ENCODE results near the gene MTERF1.
"Not testable (repeated sequence)": the region's sequence is repeated elsewhere in the genome, so short reads cannot be mapped to it uniquely, and the experiment has no call there.

The MTERF1 gene

DNA sequence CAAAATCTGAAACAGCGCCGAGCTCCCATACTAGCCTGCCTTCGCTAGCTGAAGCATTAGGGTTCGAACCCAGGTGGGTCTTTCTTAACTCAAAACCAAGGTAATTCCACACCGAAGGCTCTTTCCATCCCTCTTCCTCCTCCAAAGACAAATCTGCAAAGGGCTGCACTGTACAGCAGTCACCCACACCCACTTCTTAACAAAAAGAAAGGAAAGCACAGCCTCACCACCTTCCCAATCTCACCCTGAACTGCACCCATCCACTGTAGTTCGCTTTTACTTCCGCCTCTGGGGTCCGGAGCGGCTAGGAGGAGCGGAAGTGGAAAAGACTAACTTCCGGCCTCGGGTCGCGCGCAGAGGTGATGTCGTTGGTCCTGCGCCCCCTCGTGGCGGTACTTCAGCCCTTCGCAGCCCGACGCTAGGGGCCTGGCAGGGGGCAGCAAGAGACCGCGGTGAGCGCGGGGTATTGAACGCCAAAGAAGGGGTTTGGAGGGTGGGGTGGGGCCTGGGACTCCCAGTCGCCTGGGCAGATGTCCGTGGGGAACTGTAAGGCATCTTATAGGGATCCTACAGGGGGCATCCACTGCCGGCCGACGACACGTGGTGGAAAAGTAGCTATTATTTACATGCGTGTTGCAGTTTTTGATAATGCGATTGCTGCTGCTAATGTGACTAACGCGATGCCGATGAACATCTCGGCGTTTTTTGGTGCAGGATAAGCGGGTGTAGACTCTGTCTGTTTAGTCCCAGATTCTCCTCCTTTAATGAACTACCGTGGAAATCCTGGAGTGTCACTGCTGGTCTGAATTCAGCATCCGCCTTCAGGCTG, at the start of gene MTERF1:
MTERF1 (minus strand) TSS at position 290 of the 829 bp plus-strand sequence. CDS start 619 bp downstream, outside the sequence.
- DNase-seq (ENCODE audit: low read depth, low spot score), result peak; percentile 98

GRCh38 chr7:91929463-91929862, 49.0 kb upstream of the MTERF1 start:
- no peak for DNase-seq (ENCODE audit: low read depth, low spot score)

DNA sequence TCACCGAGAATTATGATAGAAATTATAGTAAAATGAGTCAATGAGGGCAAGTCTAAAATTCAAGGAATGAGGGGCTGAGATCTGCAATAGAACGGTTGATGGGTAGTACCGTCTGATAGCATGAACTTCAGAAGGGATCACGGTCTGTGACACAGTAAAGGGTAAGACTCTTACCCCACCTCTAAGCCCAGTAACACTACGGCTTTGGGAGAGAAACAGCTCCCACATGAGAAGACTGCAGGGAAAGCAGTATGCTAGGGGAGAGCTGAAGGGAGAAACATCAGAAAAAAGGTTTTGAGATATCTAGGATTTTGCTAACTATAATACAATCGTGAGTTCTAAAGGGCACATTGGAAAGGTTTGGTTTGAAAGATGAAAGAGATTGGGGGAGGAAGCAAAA, 47.4 kb upstream of the MTERF1 start:
- no peak for DNase-seq (ENCODE audit: low read depth, low spot score)

DNA sequence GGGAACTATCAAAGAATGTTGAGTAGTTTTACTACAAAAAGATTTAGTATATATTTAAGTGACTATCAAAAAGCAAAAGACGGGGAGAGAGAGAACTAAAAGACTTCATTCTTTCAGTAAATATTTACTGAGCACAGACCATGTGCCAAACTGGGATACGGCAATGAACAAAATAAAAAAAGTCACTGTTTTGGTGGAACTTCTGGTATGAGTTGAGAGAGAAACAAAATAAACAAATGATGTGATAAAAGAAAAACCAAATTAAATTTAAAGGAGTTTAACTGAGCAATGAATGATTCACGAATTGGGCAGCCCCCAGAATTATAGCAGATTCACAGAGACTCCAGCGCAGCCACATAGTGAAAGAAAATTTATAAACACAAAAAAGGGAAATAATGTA, 42.4 kb upstream of the MTERF1 start:
- no peak for DNase-seq (ENCODE audit: low read depth, low spot score)

DNA sequence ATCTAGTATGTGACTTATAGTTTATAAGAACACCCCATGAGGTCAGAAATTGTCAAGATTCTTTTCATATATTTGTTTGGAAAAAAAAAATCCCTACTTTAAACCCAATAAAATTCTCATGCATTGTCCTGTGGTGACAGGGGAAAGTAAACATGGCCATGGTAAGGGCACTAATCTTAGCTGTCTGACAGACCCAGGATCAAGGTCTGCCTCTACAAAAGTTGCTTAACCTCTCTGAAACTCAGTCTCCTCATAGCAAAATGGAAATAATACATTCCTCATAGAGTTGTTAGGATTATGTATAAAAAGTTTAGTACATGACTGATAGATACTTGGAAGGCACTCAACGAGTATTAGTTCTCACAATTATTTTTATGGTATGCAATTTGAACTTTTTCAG, 37.9 kb upstream of the MTERF1 start:
- DNase-seq (ENCODE audit: low read depth, low spot score), result no peak

GRCh38 chr7:91916051-91916440, 35.5 kb upstream of the MTERF1 start:
- DNase-seq (ENCODE audit: low read depth, low spot score), result no peak

DNA sequence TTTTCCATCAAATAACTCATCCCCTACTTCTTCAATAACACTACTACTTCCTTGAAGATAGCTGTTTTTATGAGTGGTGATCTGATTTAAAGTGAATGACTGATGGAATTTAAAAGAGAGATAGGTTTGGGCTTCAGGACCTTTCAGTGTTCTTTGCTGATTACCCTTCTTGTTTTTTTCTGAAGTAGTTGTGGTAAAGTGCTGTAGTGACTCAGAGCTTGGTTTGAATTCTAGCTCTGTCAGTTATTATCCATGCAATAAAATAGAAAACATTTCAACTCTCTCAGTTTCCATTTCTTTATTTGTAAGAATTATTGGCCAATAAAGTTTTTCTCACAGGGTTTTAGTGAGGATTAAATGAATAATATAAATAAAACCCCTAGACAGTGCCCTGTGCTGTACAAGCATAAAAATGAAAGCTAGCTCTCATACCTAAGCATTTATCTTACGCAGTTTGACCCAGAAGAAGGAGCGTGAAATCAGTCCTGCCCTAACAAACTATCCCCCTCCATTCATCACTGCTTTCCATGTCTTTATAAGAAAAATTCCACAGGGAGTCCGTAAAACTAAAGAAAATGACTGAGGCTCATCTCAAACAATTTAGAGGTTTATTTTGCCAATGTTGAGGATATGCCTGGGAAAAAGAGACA, 35.0 kb upstream of the MTERF1 start:
- peak; percentile 49 for DNase-seq (ENCODE audit: low read depth, low spot score)

GRCh38 chr7:91913612-91914011, 33.1 kb upstream of the MTERF1 start:
- DNase-seq (ENCODE audit: low read depth, low spot score), result peak; percentile 8

- DNase-seq (ENCODE audit: low read depth, low spot score), result peak; percentile 82
Measured at GRCh38 chr7:91912494-91912893, 32.0 kb upstream of the MTERF1 start.

DNA sequence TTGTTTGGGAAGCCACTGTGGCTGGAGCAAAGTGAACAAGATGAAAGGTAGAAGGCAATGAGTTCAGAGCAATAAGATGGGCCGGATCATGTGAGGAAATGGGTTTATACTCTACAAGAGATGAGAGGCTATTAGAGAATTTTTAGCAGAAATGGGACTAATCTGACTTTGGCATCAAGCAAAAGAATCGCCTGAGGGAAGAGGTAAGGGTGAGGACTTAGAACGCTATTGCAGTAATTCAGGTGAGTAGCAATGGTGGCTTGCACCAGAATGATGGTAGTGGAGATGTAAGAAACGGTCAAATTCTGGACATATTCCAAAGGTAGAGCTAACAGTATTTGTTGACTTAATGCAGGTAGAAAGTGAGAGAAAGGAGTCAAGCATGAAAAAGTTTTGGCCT, 30.6 kb upstream of the MTERF1 start:
- no peak for DNase-seq (ENCODE audit: low read depth, low spot score)

DNA sequence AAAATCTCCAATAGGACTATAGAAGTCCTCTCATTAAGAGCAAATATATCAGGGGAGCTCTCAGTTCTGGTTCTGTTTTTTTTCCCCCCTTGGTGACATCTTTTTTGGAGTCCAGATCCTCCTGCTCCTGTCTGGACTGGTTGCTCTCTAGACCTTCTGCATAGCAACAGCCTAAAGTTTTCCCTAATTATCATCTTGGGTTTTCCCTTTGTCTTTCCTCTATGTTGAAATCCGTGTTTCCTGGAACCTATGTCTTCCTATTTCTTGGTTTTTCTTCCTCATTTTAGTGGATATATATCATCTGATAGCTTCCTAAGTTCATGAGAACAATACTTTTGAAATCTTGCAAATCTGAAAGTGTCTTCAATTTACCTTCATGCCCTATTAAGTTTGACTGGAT, 29.7 kb upstream of the MTERF1 start:
- no peak for DNase-seq (ENCODE audit: low read depth, low spot score)

- DNase-seq (ENCODE audit: low read depth, low spot score), result no peak
Measured at GRCh38 chr7:91899563-91899962, 19.1 kb upstream of the MTERF1 start.

- DNase-seq (ENCODE audit: low read depth, low spot score), result no peak
Measured at GRCh38 chr7:91898240-91898992, 17.9 kb upstream of the MTERF1 start.

DNA sequence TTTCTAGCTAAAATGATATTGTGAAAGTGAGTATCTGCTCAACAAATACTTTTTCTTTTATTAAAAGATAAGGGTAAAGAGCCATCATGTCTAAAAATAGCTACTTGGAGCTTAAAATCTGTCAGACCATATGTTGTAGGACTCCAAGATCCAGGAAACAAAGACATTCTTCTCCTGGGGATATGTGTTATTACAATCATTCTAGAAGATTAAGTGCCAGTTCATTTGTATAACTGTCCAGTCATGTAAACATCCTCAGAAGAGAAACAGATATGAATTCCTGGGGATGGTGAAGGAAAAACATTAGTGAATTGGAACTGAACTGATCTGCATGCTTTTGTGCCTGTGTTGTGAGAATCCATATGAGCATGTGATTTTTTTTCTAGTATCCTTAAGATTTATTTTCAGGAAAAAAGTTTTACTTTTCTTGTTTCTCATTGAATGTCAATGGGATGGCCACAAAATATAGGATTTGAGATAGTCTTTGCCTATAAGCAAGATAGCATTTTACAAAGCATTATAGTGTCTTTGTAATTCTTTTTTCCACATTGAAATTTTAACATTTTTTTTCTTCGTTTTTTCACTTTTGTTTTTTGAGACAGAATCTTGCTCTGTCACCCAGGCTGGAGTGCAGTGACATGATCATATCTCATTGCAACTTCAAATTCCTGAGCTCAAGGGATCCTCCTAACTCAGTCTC, 14.4 kb upstream of the MTERF1 start:
- DNase-seq (ENCODE audit: low read depth, low spot score), result peak; percentile 16

DNA sequence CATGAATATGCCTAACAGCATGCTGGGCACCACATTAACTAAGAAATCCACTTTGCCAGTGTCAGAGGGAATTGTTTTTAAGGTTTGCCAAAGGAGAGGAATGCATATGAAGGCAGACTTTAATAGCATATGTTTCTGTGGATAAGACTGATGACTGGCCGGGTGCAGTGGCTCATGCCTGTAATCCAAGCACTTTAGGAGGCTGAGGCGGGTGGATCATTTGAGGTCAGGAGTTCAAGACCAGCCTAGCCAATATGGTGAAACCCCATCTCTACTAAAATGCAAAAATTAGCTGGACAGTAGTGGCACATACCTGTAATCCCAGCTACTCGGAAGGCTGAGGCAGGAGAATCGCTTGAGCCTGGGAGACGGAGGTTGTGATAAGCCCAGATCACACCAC, 13.2 kb upstream of the MTERF1 start:
- peak; percentile 23 for DNase-seq (ENCODE audit: low read depth, low spot score)

DNA sequence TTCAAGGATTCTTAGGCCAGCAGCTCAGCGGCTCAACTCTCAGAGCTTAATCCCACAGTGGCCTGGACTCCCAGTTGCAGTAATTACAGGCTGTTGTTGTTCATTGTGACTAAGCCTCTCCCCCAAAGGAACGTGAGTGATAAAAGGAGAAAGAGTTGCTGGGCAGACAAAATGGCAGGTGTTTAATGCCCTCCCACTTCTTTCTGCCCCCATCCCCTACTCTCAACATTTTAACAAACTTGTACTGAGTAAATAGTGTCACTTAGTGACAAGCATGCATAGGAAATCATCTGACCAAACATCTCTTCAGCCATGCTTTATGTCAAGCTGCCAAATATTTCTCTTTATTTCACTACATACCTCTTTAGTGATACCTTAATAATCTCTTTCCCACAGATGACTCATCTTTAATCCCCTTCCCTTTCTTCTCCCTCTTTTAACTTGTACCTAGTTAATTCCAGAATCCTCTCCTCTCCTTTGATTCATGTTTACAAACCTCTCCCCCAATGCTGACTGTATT, 12.4 kb upstream of the MTERF1 start:
- peak; percentile 89 for DNase-seq (ENCODE audit: low read depth, low spot score)

DNA sequence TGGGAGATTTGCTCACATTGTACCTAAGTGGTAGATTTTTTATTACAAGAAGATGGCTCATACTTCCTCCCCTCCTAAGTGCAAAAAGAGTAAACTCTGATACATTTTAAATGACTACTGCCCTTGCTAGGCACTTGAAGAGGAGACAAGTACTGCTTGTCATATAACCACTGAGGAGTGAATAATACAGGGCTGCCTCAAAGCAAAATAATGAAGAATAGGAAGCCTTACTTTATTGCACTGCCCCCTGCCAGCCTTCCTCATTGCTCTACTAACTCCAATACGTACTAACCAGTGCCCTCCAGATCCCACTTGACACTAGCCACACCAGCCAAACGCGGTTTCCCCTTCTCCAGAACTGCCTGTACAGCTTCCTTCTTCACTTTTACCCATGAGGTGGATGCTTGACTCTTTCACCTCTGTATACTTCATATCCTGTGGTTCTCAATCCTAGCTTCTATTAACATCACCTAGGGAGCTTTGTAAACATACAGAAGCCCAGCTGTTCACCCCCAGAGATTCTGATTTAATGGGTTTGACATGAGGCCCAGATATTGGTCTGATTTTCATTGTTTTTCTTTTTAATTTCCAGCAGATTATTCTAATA, 11.7 kb upstream of the MTERF1 start:
- peak; percentile 33 for DNase-seq (ENCODE audit: low read depth, low spot score)

- DNase-seq (ENCODE audit: low read depth, low spot score), result not testable (repeated sequence)
Measured at GRCh38 chr7:91888271-91889175, 8.0 kb upstream of the MTERF1 start.

DNA sequence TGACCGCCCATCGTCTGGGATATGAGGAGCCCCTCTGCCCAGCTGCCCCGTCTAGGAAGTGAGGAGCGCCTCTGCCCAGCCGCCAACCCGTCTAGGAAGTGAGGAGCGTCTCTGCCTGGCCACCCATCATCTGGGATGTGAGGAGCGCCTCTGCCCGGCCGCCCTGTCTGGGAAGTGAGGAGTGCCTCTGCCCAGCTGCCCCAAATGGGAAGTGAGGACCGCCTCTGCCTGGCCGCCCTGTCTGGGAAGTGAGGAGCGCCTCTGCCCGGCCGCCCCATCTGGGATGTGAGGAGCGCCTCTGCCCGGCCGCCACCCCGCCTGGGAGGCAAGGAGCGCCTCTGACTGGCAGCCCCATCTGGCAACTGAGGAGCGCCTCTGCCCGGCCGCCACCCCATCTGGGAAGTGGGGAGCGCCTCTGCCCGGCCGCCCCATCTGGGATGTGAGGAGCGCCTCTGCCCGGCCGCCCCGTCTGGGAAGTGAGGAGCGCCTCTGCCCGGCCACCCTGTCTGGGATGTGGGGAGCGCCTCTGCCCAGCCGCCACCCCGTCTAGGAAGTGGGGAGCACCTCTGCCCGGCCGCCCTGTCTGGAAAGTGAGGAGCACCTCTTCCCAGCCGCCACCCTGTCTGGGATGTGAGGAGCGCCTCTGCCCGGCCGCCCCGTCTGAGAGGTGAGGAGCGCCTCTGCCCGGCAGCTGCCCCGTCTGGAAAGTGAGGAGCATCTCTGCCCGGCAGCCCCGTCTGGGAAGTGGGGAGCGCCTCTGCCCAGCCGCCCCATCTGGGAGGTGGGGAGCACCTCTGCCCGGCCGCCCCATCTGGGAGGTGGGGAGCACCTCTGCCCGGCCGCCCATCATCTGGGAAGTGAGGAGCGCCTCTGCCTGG, 7.1 kb upstream of the MTERF1 start:
- DNase-seq (ENCODE audit: low read depth, low spot score), result not testable (repeated sequence)

All from astrocyte of the hippocampus (primary cell).